ENCODE data around the gene TACR1. TPM values are rescaled to one million over a fixed set of nuclear protein-coding genes. Genes with fewer than 3 reads are reported as not detected.

The TACR1 gene
- total RNA-seq, 1 experiment from 2014 or later = not detected

GRCh38 chr2:75071766-75072165 lies 127.6 kb downstream of the TACR1 start:
- Histone ChIP-seq H2AFZ (ENCODE audit: low read depth, low read length, poor library complexity, severe bottlenecking) (no peak overlapping the region), H3K9ac (ENCODE audit: low read length) (no peak overlapping the region), H3K9me3 (ENCODE audit: control insufficient read depth in 1 of 2, insufficient read depth in 1 of 2, low read depth in 1 of 2, low read length in 2 of 2) (no peaks in the 10 kb centered on the region), H3K4me2 (ENCODE audit: low read length) (no peak overlapping the region), H3K79me2 (ENCODE audit: insufficient read depth, low read length) (no peaks in the 10 kb centered on the region), H3K9me2 (ENCODE audit: insufficient read depth) (no peaks in the 10 kb centered on the region), H3K27ac (ENCODE audit: low read depth, low read length) (no peak overlapping the region), H3K36me3 (ENCODE audit: control insufficient read depth in 1 of 2, insufficient read depth in 2 of 2, low read length in 2 of 2) (no peaks in the 10 kb centered on the region), H3K4me1 (ENCODE audit: control insufficient read depth in 1 of 2, insufficient read depth in 2 of 2, low read length in 2 of 2) (no peaks in the 10 kb centered on the region), H3K27me3 (ENCODE audit: insufficient read depth, low read length) (peaks cover 19% of the 10 kb centered on the region), H4K20me1 (ENCODE audit: insufficient read depth) (no peaks in the 10 kb centered on the region), H3K4me3 (replicated peaks in 1 of 2; ENCODE audit: low read depth in 1 of 2, low read length in 2 of 2) (no peak overlapping the region)
- intact Hi-C loops (cut with micrococcal nuclease) = no loop called here
- BruUV-seq (replicated peaks) = no TSS peak
- no peak for TF ChIP-seq POLR2A (IDR thresholded peaks at IDR 0.05; ENCODE audit: borderline replicate concordance, extremely low read depth, insufficient read depth, insufficient read length)
- CTCF ChIA-PET = no interaction called here
- DNase-seq (ENCODE audit: low read depth, low spot score) = no peak
- no peak for ATAC-seq
- POLR2A ChIA-PET = no interaction called here
- RAD21 ChIA-PET (ENCODE audit: low non-redundant PET in 1 of 2, low total read pairs in 2 of 2, uncharacterized antibody in 2 of 2, unreplicated experiment in 2 of 2) = no interaction called here

GRCh38 chr2:75068546-75068945 lies 130.8 kb downstream of the TACR1 start:
- no peaks in the 10 kb centered on the region for H3K36me3 ChIP-seq (ENCODE audit: control insufficient read depth in 1 of 2, insufficient read depth in 2 of 2, low read length in 2 of 2)
- no peaks in the 10 kb centered on the region for H3K9me2 ChIP-seq (ENCODE audit: insufficient read depth)
- intact Hi-C loops (cut with micrococcal nuclease) = loop anchor here (10.0 kb wide), 2 partner anchors 154 to 536 kb away; no protein-coding TSS in a partner anchor
- H3K27me3 ChIP-seq (ENCODE audit: insufficient read depth, low read length) = peaks cover 16% of the 10 kb centered on the region
- H3K79me2 ChIP-seq (ENCODE audit: insufficient read depth, low read length) = no peaks in the 10 kb centered on the region
- no peak overlapping the region for H3K9ac ChIP-seq (ENCODE audit: low read length)
- ChIA-PET CTCF (interaction anchor here (1.5 kb wide), 1 partner anchor 10 kb away, joined by 4 read pairs; no protein-coding TSS in a partner anchor), POLR2A (no interaction called here), RAD21 (ENCODE audit: low non-redundant PET in 1 of 2, low total read pairs in 2 of 2, uncharacterized antibody in 2 of 2, unreplicated experiment in 2 of 2) (no interaction called here)
- no peaks in the 10 kb centered on the region for H3K9me3 ChIP-seq (ENCODE audit: control insufficient read depth in 1 of 2, insufficient read depth in 1 of 2, low read depth in 1 of 2, low read length in 2 of 2)
- ATAC-seq (no peak), DNase-seq (ENCODE audit: low read depth, low spot score) (no peak)
- no peak overlapping the region for H3K4me3 ChIP-seq (replicated peaks in 1 of 2; ENCODE audit: low read depth in 1 of 2, low read length in 2 of 2)
- no TSS peak for BruUV-seq (replicated peaks)
- TF ChIP-seq ZFX (IDR thresholded peaks at IDR 0.05) = no peak
- TF ChIP-seq RAD21 (IDR thresholded peaks at IDR 0.05; ENCODE audit: low read depth) = peak; percentile 33; the same call in 1 of the 2 replicates
- TF ChIP-seq TCF7L2 (IDR thresholded peaks at IDR 0.05; ENCODE audit: borderline replicate concordance, extremely low read depth, insufficient read depth, insufficient read length) = no peak
- no peak for TF ChIP-seq JUND (IDR thresholded peaks at IDR 0.05)
- no peak for TF ChIP-seq EGR1 (IDR thresholded peaks at IDR 0.05; ENCODE audit: low read depth)
- no peak for TF ChIP-seq CEBPB (IDR thresholded peaks at IDR 0.05; ENCODE audit: low read depth)
- 0 out of 6 replicates have a peak, but pooled peaks of 1 of the 3 experiments have one; percentile 5 for TF ChIP-seq CTCF (IDR thresholded peaks at IDR 0.05 in 2 of 3, conservative IDR thresholded peaks at IDR 0.05 in 1 of 3; ENCODE audit: borderline replicate concordance in 1 of 3, insufficient read depth in 1 of 3, low read depth in 2 of 3, low read length in 2 of 3)
- no peak for TF ChIP-seq POLR2AphosphoS5 (IDR thresholded peaks at IDR 0.05; ENCODE audit: low read depth, low read length)
- no peak for TF ChIP-seq ZNF274 (IDR thresholded peaks at IDR 0.05; ENCODE audit: low read depth, low read length)
- H4K20me1 ChIP-seq (ENCODE audit: insufficient read depth) = no peaks in the 10 kb centered on the region
- no peak overlapping the region for H3K27ac ChIP-seq (ENCODE audit: low read depth, low read length)
- H2AFZ ChIP-seq (ENCODE audit: low read depth, low read length, poor library complexity, severe bottlenecking) = no peak overlapping the region
- H3K4me2 ChIP-seq (ENCODE audit: low read length) = no peak overlapping the region
- no peaks in the 10 kb centered on the region for H3K4me1 ChIP-seq (ENCODE audit: control insufficient read depth in 1 of 2, insufficient read depth in 2 of 2, low read length in 2 of 2)

Data from HCT116 (cell line).